Activated T-cell treated with anti-CD3 and anti-CD28 coated beads, Interleukin-2, amount 50 U/mL, for 72 hours (primary cell): Measurements from ENCODE around the gene DNAJC6. TPM values are rescaled to one million over a fixed set of nuclear protein-coding genes. Genes with fewer than 3 reads are reported as not detected.
"Not testable (repeated sequence)": the region's sequence is repeated elsewhere in the genome, so short reads cannot be mapped to it uniquely, and the experiment has no call there.

ENCODE experiments used
- ATAC-seq, 2 donors: fragments of 150-1000 bp; cut with Tn5 transposase; replicated peaks in 1 of 2; 2 replicates each; pipeline ENCODE4 v1.10.0; 2021; ENCODE audit warnings: moderate library complexity in 2 of 2, mild to moderate bottlenecking in 1 of 2
- DNase-seq, 2 donors: peaks; one replicate each; pipeline ENCODE4 v3.0.0; 2021 to 2022; ENCODE audit warnings: mixed read lengths in 1 of 2
- H3K27ac Mint-ChIP-seq: one replicate; pipeline ENCODE4 v1.8.0; 2022; ENCODE audit warnings: mild to moderate bottlenecking, moderate library complexity, mixed read lengths
- H3K27me3 Mint-ChIP-seq: one replicate; pipeline ENCODE4 v1.8.0; 2022; ENCODE audit warnings: low read depth, mixed read lengths
- H3K36me3 Mint-ChIP-seq, 2 donors: one replicate each; pipeline ENCODE4 v1.8.0; 2022; ENCODE audit warnings: mixed read lengths in 2 of 2, mild to moderate bottlenecking in 1 of 2; ENCODE audit not compliant: insufficient read depth in 2 of 2
- H3K4me1 Mint-ChIP-seq: one replicate; pipeline ENCODE4 v1.8.0; 2022; ENCODE audit warnings: low read depth, mixed read lengths
- H3K4me3 Mint-ChIP-seq, 2 donors: one replicate each; pipeline ENCODE4 v1.8.0; 2022; ENCODE audit warnings: mild to moderate bottlenecking in 2 of 2, mixed read lengths in 2 of 2, moderate library complexity in 2 of 2
- H3K9me3 Mint-ChIP-seq, 2 donors: one replicate each; pipeline ENCODE4 v1.8.0; 2022; ENCODE audit warnings: mixed read lengths in 2 of 2
- total RNA-seq, 2 donors: library from RNA; stranded (reverse); gene quantifications; one replicate each; pipeline ENCODE4 v1.2.3, GENCODE V29; 2022

Gene DNAJC6
- total RNA-seq, 2 donors from 2014 or later: 2.3 to 3.1 TPM

- Mint-ChIP-seq H3K27me3 (peaks cover 12% of the 10 kb centered on the region), H3K9me3 (no peaks in the 10 kb centered on the region), H3K27ac (peak overlapping the region; percentile 20), H3K36me3 (no peaks in the 10 kb centered on the region), H3K4me1 (no peaks in the 10 kb centered on the region), H3K4me3 (no peak overlapping the region)
- DNase-seq: no peak
- no peak for ATAC-seq
Measured at GRCh38 chr1:65277605-65278347, 31.6 kb upstream of the DNAJC6 start.

DNA sequence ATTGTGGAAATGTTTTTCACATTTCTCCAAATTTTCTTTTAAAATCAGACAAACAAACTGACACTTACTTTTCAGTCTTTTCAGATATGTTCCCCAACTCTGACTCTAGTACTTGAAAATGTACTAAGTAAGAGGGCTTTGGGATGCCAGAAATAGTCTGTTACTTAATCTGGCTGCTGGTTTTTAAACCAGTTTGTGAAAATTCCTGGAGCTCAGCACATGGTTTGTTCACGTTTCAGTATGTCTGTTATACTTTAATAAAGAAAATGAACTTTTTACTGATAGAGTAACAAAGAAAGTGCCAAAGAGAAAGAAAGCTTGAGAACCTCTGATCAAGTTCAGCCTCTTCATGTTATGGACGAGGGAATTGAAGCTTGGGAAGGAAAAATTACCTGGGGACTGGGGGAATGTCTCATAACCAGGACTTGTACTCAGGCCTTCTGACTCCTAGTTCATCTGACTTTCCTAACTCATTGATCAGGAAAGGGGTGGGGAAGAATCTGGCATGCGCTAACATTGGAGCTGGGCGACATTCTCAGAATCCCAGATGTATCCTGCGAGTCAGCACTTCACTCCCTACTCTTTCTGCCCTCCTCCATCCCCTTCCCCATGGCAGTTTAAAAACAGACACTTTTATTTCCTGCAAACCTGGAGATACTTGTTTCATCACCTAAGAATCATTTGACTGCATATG is 30.8 kb upstream of the DNAJC6 start:
- no peak overlapping the region for H3K4me3 Mint-ChIP-seq
- peaks cover 12% of the 10 kb centered on the region for H3K27me3 Mint-ChIP-seq
- no peaks in the 10 kb centered on the region for H3K9me3 Mint-ChIP-seq
- DNase-seq: no peak
- no peaks in the 10 kb centered on the region for H3K4me1 Mint-ChIP-seq
- no peak overlapping the region for H3K27ac Mint-ChIP-seq
- ATAC-seq: no peak
- H3K36me3 Mint-ChIP-seq: no peaks in the 10 kb centered on the region

- no peak for DNase-seq
- no peaks in the 10 kb centered on the region for H3K36me3 Mint-ChIP-seq
- peaks cover 12% of the 10 kb centered on the region for H3K27me3 Mint-ChIP-seq
- H3K4me3 Mint-ChIP-seq: no peak overlapping the region
- no peak for ATAC-seq
- no peak overlapping the region for H3K27ac Mint-ChIP-seq
- H3K9me3 Mint-ChIP-seq: no peaks in the 10 kb centered on the region
- no peaks in the 10 kb centered on the region for H3K4me1 Mint-ChIP-seq
Measured at GRCh38 chr1:65279070-65279779, 30.1 kb upstream of the DNAJC6 start.

DNA sequence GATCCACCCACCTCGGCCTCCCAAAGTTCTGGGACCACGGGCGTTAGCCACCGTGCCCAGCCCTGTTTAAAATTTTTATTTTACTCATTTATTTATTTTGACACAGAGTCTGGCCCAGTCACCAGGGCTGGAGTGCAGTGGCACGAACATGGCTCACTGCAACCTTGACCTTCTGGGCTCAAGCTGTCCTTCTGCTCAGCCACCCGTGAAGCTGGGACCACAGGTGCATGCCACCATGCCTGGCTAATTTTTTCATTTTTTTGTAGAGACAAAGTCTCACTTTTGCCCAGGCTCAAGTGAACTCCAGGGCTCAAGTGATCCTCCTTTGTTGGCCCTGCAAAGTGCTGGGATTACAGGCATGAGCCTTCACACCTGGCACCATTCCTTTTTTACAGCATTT is 27.5 kb upstream of the DNAJC6 start:
- ATAC-seq (no peak), DNase-seq (no peak)
- Mint-ChIP-seq H3K4me3 (no peak overlapping the region), H3K4me1 (no peaks in the 10 kb centered on the region), H3K27ac (no peak overlapping the region), H3K27me3 (peaks cover 12% of the 10 kb centered on the region), H3K9me3 (no peaks in the 10 kb centered on the region), H3K36me3 (no peaks in the 10 kb centered on the region)

DNA sequence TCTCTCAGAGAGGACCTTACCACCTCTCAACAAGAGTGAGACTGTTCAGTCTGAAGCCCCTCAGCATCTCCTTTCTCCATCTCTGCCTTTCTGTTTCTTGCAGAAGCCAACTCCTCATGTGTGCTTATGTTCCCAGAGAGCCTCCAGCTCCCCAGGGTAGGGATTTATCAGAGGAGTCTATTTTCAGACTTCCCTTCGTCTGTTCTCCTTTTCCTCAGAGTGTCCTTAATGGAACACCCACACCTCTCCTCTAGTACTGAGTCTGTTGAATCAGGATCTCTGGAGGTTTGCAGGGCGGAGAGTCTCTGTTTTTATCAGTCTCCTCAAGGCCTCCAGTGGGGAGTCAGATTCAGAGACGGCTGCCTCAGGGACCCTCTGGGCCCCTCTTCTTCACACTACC is 25.1 kb upstream of the DNAJC6 start:
- no peaks in the 10 kb centered on the region for H3K36me3 Mint-ChIP-seq
- H3K27ac Mint-ChIP-seq: no peak overlapping the region
- peaks cover 6% of the 10 kb centered on the region for H3K27me3 Mint-ChIP-seq
- H3K9me3 Mint-ChIP-seq: no peaks in the 10 kb centered on the region
- ATAC-seq: no peak
- no peaks in the 10 kb centered on the region for H3K4me1 Mint-ChIP-seq
- no peak for DNase-seq
- H3K4me3 Mint-ChIP-seq: no peak overlapping the region

GRCh38 chr1:65289449-65289848 is 19.9 kb upstream of the DNAJC6 start:
- Mint-ChIP-seq H3K27ac (no peak overlapping the region), H3K36me3 (no peaks in the 10 kb centered on the region), H3K4me3 (no peak overlapping the region), H3K4me1 (no peaks in the 10 kb centered on the region), H3K27me3 (no peaks in the 10 kb centered on the region), H3K9me3 (no peaks in the 10 kb centered on the region)
- ATAC-seq: peak; percentile 64 to 91
- DNase-seq: no peak

- H3K4me1 Mint-ChIP-seq, H3K4me3 Mint-ChIP-seq, DNase-seq, H3K27ac Mint-ChIP-seq, H3K36me3 Mint-ChIP-seq, H3K9me3 Mint-ChIP-seq, ATAC-seq, H3K27me3 Mint-ChIP-seq: not testable (repeated sequence)
Measured at GRCh38 chr1:65291818-65292217, 17.5 kb upstream of the DNAJC6 start.

DNA sequence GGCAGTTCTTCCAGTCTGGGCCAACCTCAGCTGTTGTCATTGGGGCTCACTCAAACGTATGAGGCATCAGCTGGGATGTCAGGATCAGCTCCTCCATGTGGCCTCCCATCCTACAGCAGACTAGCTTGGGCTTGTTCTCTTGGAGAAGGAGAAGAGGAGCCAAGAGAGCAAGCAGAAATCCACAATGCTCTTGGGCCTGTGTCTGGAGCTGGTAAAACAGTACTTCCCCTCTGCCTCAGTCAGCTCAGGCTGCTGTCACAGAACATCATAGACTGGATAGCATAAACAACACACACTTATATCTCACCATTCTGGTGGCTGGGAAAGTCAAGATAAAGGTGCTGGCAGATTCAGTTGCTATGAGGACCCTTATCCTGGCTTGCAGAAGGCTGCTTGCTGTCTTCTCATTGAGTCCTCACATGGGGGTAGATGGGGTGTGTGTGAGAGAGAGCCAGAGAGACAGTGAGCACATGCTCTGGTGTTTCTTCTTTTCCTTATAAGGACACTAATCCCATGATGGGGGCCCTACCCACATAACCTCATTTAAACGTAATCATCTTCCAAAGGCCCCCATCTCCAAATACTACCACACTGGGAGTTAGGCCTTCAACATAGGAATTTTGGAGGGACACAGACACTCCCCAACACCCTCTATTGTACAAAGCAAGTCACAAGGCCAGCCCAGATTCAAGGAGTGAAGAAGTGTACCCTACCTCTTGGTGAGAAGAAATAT is 16.3 kb upstream of the DNAJC6 start:
- Mint-ChIP-seq H3K4me1 (no peaks in the 10 kb centered on the region), H3K4me3 (no peak overlapping the region)
- ATAC-seq: no peak

DNA sequence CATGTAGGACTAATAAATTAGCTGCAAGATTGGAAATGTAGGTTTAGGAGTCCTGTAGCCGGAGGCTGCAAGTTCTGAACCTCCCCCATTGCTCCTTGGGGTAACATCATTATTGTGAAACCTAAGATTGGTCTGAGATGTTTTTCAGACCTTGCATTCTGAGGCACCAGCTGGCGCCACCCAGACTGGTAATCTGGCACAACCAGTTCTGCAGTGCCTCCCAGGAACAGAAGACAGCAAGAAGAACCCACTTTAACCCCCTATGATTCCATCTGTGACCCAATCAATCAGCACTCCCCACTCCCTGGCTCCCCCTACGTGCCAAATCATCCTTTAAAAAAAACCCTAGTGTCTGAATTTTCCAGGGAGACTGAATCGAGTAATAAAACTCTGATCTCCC is 11.6 kb upstream of the DNAJC6 start:
- Mint-ChIP-seq H3K27ac (no peak overlapping the region), H3K9me3 (no peaks in the 10 kb centered on the region)
- ATAC-seq: no peak

More for the DNA sequence above, 16.3 kb upstream of the DNAJC6 start:
- DNase-seq: no peak
- H3K9me3 Mint-ChIP-seq: no peaks in the 10 kb centered on the region
- H3K27ac Mint-ChIP-seq: no peak overlapping the region
- H3K36me3 Mint-ChIP-seq: no peaks in the 10 kb centered on the region
- H3K27me3 Mint-ChIP-seq: peaks cover 19% of the 10 kb centered on the region

GRCh38 chr1:65299328-65299727 is 10.0 kb upstream of the DNAJC6 start:
- ATAC-seq: no peak
- H3K27me3 Mint-ChIP-seq: peaks cover 19% of the 10 kb centered on the region

More for the DNA sequence above, 11.6 kb upstream of the DNAJC6 start:
- DNase-seq: no peak
- Mint-ChIP-seq H3K4me3 (no peak overlapping the region), H3K36me3 (no peaks in the 10 kb centered on the region), H3K4me1 (no peaks in the 10 kb centered on the region), H3K27me3 (peaks cover 19% of the 10 kb centered on the region)

GRCh38 chr1:65308781-65309303 is 501 bp upstream of the DNAJC6 start:
- H3K9me3 Mint-ChIP-seq: no peaks in the 10 kb centered on the region
- peaks cover 59% of the 10 kb centered on the region for H3K27me3 Mint-ChIP-seq
- ATAC-seq: no peak
- peaks cover 5% of the 10 kb centered on the region for H3K4me1 Mint-ChIP-seq
- peak overlapping the region; percentile 59 for H3K4me3 Mint-ChIP-seq
- H3K27ac Mint-ChIP-seq: no peak overlapping the region
- DNase-seq: no peak
- peaks cover 1 to 3% of the 10 kb centered on the region in 2 donors for H3K36me3 Mint-ChIP-seq

More at GRCh38 chr1:65299328-65299727, 10.0 kb upstream of the DNAJC6 start:
- no peak for DNase-seq
- Mint-ChIP-seq H3K36me3 (no peaks in the 10 kb centered on the region), H3K9me3 (no peaks in the 10 kb centered on the region), H3K4me1 (no peaks in the 10 kb centered on the region), H3K27ac (no peak overlapping the region), H3K4me3 (no peak overlapping the region)

- peaks cover 5% of the 10 kb centered on the region for H3K4me1 Mint-ChIP-seq
- peaks cover 59% of the 10 kb centered on the region for H3K27me3 Mint-ChIP-seq
- peak overlapping the region; percentile 56 to 84 for H3K4me3 Mint-ChIP-seq
- peak in 1 of 2 donors; percentile 29 for ATAC-seq
- H3K36me3 Mint-ChIP-seq: peaks cover 1 to 3% of the 10 kb centered on the region in 2 donors
- no peaks in the 10 kb centered on the region for H3K9me3 Mint-ChIP-seq
- no peak for DNase-seq
- no peak overlapping the region for H3K27ac Mint-ChIP-seq
Measured at GRCh38 chr1:65310078-65310587, 790 bp downstream of the DNAJC6 start.
